NOMO-1 treated with DMSO at 0.1 percent for 48 hours (cell line): Measurements from ENCODE around the gene NAPB.

ENCODE experiments used
- DNase-seq: peaks from one replicate; lab custom pipeline; 2025; ENCODE audit not compliant: unreplicated experiment; lab: John Stamatoyannopoulos, UW

The NAPB gene

DNA sequence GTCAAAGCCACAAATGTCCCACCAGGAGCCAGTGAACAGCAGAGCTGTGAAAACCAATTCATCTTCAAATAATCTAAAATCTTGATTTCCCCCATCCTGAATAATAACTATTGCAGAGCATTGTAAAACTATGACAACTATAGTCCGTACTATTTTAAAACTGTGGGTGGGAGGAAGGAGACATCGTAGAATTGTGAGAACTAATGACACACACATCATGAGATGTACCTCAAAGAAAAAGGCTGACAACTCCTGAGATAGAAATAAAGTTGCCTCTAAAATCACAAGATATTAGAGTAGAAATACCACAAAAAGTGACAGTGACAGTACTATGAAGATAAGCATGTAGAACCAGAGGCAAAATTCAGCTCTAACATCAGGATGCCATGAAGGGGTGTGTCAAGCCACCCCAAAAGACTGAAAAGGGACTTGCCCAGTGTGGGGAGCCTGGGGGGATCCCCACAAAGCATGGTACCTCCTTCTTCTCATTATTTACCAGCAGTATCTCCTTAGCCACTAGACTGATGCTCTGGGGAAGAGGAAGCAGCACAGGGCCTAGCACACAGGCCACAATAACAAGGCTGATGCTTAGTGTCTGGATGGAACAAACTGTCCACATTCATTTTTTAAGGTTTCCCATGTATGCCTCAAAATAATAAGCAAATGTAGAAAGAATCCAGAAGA, 13.4 kb downstream of the NAPB start:
- no peak for DNase-seq

DNA sequence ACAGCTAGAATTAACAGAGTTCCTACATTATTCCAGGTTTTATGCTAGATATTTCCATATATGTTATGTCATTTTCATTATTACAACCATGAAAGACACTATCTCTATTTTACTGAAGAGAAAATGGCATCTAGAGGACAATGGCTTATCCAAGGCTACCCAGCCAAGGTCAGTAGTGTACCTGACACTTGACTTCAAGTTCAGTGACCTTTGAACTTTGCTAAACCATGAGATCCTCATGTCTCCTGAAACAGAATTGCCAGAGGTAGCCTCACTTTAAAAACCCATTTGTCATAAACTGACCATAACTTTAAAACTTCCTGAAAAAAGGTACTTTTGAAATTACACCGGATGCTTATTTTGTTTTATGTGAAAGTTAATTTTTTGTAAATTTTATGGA, 14.4 kb downstream of the NAPB start:
- no peak for DNase-seq

DNA sequence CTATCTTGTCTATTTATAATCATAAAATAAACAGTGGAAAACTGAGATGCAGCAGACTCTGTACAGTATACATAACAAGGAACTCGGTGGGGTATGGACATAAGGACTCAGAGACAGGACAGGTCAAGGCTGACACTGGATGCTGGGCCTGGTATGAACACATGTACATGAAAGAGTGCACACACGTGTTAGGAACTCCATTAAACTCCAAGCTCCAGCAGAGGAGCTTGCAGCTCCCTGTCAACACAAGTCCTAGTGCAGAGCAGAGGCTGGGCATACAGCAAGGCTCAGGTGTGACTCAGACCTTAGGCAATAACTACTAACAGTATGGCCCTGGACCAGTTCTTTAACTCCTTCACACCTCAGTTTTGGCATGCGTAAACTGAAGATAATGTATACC, 17.1 kb downstream of the NAPB start:
- no peak for DNase-seq

DNA sequence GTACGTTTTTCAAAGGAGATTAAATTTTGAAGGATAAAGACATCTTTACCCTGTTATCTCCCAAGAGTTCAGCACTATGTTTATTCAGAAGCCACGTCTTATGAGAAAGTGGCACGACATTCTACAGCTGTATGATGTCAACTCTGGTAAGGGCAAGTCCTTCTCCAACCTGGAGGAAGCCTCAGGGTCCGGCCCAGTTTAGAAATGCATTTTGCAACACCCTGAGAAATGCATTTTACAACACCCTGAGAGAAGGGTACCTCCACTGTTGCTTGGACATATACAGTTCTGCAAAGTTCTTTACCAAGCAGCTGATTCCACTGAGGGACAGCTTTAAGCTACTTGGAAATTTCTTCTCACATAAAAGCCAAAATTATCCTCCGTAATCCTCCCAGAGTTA, 17.5 kb downstream of the NAPB start:
- DNase-seq, result no peak

DNA sequence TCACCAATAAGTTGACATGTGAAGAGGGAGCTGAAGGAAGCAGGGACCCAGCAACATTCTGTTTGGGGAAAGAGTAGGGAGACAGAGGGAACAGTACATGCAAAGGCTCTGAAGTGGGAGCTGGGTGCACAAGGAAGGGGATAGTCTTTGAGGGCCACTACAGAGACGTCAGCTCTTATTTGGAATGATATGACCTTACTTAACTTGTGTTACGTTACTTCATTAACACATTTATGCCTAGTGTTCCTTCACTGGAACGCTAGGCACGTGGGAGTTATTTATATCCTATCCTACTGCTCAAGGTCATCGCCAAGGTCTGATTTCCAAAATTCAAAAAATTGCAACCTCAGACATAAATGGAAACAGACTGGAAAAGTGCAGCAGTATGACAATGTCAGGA, 20.2 kb downstream of the NAPB start:
- DNase-seq, result no peak

DNA sequence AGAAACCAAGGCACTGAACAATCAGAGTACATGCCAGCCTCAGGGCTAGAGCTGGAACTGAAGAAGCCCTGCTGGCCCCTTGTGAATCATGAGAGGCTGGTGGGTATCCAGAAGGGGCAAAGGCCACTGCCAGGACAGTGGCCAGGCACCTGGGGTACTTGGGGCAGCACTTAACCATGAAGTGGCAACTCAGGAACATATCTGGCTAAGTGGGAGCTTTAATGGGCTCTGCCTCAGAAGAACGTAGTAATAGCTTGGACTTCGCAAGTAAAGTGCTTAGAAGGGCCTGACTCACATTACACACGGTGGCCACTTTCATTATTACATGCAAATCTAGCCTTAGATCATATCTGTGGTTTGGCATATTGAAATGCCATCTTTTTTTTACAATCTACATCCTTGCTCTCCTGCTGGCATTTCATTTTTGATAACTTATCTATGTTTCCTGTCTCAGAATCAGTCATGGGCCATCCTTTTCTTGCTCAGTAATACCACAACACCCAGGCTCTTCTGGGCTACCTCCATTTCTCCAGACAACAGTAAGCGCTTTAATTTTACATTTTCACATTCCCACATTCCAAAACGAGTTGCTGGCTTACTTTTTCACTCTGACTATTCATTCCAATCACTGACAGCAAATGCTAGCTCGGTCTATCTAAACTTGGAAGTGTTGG, 21.6 kb downstream of the NAPB start:
- no peak for DNase-seq

DNA sequence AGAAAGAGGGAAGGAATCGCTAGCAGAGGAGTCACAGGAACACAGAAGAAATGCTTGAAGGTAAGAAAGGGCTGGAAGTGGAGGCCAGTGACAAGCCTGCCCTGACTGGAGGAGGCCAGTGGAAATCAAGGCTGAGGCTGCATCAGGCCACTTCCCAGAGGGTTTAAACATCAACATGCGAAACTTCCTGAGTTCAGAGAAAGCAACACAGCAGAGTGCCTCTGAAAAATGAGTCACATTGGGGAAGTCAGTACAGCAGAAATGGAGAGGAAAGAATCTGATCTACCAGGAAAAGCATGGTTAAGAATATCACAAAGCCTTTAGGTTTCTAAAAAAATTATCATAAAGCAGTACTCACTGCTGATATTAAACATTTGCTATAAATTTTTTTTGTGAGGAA, 23.3 kb downstream of the NAPB start:
- peak; percentile 38 for DNase-seq

DNA sequence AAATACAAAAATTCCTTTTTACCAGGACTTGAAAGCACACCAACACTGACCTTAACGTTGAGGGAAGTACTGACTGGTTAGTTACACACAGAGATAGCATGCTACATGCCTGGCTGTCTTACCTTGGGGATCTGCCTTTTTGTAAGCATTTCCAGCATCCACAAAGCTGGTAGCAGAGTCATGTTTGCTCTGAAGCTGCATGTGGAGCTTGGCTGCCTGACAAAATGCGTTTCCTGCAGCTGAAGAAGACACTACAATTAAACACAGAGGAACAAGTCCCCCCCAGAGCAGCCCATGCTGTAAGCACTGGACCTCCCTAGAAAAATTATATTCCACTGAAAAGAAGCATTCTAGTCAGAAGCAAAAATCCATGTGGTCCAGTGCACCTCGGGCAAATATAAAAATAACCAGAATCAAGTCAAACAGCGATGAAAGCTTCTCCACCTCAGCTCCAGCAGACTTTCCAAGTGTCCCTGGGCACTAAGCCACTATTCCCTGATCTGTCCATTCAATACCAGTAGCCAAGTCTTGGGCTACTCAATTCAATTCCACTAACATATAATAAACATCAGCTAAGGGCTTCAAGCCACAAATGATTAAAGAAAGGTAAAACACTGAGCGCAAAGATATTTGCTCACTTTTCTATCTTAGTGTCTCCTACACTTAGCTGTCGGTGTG, 24.2 kb downstream of the NAPB start:
- no peak for DNase-seq

DNA sequence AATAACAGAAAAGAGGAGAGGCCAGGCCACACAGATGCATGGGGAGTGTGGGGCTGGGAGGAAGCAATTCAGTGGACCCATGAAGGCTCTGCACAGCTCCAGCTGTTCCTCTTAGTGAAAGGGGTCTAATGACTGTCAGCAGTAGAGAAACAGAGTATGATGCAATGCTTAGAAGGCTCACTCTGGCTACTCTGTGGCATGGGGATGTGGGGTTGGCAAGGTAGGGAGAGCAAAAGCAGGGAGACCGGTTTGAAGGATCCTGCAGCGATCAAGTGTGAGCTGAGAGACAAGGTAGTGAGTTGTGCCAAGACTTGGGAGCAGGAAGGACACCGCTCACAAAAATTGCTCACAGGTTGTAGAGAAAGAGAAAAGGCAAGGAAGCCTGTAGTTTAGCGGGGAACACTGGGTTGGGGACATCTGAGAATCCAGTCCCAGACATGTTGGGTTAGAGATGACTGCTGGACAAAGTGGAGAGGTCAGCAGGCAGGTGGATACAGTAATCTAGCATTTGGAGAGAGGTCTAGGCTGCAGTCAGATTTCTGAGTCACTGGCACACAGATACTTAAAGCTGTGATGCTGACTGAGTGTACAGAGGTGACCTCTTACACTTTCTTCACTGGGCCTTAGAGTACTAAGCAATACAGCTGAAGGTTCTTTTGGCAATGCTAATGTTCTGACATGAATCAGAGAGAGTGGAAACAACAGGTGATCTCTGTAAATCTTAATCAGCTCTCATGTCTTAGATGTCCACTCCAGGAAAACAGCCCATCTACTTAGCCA, 27.1 kb downstream of the NAPB start:
- DNase-seq, result no peak

DNA sequence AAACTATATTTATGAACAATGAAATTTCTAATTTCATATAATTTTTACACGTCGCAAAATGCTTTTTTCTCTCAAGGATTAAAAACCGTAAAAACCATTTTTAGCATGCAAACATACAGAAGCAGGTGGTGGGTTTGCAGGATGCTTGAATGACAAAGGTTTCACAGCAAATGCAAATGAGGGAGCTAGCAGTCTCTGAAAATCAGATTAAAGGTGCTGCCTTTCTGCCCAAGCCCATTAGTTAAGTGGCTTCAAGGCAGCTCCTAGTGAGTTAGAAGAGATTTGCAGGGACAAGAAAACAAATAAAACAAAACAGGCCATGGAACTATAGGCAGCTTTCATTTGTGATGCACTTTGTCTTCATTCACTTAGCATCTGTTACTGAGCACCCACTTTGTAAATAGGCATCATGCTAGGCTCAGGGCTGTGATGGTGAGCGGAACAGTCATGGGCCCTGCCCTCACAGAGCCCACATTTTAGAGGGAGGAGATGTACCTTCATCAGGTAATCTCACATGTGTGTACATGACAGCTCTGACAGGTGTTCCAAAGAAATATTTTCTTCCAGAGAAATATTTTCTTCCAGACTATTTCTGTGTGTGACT, 29.5 kb downstream of the NAPB start:
- no peak for DNase-seq

DNA sequence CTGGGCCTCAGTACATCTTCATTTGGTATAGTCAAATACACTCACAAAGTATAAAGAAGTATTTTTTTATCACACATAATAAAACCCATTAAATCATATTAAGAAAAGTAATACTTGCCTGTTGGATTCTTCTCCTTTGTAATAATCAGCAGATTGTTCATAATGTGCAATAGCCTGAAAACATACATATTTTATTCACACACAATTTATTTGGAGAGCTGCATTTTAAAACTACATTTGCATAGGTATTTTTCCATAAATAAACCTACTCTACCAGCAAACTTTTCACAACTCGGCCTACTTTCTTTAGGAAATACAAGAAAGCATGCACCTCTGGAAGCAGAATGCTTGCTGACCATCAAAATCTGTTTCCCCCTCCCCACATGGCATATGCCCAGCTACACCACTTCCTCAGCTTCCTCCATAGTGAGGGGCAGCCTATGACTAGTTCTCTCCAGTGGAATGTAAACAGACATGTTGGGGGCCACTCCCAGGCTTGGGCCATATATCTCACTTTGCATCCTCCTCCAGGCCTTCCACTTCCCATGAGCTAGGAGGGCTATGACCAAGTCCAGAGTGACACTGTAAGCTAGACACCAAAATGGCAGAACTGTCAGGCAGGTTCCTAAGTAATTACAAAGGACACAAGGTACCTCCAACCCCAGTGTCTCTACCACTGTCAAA, 31.1 kb downstream of the NAPB start:
- no peak for DNase-seq

DNA sequence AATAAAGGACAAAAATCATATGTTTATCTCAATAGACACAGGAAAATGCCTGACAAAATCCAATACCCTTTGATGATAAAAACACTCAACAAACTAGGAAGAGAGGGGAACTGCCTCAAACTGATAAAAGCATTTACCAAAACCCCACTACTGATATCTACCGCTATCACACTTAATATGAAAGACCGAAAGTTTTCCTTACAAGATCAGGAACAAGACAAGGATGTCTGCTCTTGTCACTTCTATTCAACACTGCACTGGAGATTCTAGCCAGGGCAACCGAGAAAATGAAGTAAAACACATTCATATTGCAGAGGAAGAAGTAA, 34.2 kb downstream of the NAPB start:
- DNase-seq, result no peak

DNA sequence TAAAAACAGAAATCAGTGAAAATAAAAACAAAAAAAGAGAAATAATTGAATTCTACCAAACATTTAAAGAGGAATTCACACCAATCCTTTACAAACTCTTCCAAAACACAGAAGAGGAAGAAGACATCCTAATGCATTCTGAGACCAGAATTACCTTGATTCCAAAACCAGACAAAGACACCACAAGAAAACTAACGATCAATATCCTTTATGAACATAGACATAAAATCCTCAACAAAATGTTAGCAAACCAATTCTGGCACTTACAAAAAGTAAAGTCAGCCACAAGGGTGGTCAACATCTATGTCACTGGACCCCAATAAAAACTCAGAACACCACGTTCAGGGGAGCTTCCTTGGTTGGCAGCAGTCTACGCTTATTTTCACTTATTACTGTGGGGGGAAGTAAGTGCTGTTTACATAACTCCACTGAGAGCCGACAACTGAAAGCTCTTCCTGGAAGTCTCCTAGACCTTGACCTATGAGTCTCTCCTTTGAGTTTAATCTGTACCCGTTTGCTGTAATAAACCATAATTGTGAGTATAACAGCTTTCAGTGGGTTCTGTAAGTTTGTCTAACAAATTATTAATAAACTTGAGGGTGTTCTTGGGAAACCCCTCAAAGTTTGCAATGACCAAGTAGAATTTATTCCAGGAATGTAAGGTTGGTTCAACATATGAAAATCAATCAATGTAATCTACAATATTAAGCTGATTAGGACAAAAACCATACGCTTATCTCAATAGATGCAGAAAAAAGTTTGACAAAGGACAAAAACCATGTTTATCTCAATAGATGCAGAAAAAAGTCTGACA, 34.8 kb downstream of the NAPB start:
- no peak for DNase-seq

DNA sequence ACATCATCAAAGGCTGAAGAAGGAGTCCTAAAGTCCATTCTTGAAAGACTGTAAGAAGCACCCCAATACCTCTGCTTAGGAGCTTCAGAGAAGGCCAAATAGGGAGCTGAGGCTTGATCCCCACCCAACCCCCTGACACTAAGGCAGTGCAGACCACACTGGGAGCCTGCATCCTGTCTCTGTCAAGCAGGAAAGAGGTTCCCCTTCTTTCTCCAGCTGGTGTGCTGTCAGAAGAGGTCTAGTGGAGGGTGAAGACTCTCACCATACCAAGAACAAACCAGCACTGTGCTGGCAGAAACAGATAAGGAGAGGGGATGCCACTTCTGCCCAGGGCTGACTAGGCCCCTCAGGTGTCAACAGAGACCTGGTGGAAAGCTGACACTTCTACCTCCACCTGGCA, 39.4 kb downstream of the NAPB start:
- DNase-seq, result no peak

DNA sequence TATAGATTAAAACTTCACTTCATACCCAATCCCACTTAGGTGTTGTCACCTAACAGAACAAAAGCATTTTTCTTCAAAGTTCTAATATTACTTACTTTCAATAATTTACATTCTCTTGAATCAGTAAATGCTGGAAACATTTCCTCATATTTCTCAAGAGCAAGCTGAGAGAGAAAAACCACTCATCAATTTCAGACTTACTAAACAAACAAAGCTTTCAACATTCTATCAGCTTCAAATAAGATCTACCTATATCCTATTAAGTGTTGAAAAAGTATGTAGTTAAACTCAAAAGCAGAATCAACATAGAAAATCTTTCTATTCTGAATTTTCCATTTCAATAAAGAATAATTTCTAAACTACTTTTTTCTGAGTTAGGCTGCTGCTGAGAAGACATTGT, 41.5 kb downstream of the NAPB start:
- DNase-seq, result no peak

DNA sequence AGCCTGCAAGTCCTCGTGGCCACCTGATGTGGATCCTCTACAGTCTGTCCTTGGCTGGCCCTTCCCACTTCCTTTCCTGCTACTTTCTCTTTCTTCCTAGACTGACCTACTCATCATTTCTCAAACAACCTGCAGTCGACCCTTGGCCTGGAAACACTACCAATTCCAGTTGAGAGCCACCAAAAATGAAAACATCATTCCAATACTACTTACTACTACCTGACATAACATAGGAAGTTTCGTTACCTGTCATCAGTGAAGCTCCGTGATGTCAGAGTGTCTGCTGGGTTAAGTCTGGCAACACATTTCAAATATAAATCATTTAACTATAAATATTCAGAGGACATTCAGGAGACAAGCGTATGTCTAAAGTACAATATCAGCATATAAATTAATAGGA, 45.5 kb downstream of the NAPB start:
- DNase-seq, result no peak

DNA sequence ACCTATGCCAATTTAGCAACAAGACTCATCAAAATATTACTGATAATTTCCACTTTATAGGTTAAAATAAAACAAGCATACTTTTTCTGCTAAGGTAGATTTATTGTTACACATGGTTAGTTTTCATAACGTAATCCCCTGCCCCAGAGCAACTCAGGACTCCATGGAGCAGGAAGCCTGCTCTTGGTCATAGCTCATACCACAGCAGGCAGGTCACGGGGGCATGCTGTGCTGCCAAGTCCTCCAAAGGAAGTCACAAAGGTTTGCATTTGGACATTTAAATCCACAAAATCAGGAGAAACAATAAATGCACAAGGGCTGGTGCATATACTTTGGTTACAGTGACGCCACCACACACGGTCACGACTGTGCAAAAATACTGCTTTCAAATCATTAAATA, 46.8 kb downstream of the NAPB start:
- no peak for DNase-seq

DNA sequence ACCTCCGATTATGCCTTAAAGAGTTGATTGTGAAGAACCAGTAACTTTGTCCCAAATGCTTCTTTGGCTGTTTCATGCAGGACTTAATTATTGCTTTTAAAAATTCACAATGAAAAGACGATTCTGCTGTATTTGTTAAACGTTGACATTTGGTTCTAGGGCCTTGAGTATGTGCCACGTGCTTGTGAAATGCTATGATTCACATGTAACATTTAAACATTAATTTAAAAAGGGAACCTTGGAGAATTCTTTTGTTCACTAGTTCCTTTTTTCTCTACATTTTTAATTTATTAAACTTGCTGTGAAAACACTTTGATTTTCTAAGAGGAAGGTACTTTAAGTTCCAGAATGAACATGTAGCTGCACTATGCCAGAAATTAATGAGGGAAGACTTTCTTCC, 49.8 kb downstream of the NAPB start:
- DNase-seq, result peak; percentile 15

DNA sequence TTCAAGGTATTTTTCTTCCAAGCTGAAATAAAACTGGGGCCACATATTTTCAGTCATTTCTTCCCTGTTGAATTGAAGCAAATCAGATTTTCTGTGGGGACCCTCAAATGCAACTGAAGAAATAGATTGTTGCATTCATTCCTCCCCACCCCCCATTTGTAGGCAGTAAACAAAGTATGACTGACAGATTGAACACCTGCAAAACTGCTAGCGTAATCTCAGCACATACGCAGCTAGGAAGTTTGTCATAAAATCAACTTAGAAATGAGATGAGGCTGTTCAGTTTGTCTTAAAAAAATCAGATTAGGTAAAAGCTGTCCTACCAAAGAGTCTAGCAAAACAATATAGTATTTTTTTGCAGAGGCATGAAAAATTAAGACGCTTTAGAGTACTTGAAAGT, 50.4 kb downstream of the NAPB start:
- DNase-seq, result no peak

DNA sequence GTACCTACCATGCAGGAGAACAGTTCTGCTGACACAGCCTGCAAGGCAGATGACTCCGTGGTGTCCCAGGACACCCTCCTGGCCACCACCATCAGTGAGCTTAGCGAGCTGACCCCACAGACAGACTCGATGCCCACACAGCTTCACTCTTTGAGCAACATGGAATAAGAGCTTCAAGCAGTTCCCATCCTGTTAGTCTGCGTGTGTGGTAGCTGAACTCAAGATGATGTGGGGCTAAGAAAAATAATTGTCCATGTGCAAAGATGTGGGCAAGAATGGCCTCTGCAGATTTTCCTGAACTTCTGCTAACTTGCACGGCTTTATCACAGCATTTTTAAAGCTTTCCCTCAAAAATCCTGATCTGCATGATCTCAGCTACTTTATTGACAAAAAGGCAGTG, 51.0 kb downstream of the NAPB start:
- no peak for DNase-seq
